HK-2 (cell line): ENCODE data around the gene EPHB2.

Experiments
- DNase-seq: peaks from one replicate; pipeline ENCODE4 v3.0.0-alpha.2; 2018; ENCODE audit not compliant: unreplicated experiment

EPHB2 gene

DNA sequence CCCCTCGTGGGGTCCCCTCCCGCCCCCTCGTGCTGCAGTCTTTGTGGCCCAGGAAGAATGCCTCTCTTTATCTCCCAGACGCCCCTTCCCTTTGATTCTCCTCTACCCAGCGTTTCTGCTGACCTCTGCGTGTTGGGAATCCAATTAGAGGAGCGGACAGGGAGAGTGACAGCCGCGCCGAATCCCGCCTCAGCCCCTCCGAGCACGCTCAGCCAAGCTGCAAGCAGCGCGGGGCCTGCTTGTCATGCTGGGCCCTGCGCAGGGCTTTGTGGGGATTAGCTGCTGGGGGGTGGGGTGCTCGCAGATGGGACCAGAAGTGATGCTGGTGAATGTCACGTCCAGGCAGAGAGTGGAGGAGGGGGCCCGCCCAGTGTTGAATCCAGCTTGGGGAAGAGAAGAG, 91.1 kb downstream of the EPHB2 start:
- DNase-seq = no peak

DNA sequence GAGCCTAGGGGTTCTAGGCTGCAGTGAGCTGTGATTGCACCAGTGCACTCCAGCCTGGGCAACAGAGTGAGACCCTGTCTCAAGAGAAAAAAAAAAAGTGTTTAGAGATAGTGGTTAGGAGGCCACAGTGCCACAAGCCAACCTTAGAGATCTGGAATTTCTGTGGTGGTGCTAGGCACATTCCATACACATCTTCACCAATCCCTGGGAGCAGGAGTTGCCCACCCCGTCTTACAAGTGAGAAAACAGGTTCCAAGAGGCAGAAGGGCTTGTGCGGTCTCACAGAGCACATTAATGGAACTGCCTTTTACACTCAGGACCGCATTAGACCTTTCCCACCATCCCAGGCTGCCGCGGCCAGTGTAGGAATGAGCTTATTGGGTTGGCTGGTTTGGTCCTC, 93.2 kb downstream of the EPHB2 start:
- no peak for DNase-seq

DNA sequence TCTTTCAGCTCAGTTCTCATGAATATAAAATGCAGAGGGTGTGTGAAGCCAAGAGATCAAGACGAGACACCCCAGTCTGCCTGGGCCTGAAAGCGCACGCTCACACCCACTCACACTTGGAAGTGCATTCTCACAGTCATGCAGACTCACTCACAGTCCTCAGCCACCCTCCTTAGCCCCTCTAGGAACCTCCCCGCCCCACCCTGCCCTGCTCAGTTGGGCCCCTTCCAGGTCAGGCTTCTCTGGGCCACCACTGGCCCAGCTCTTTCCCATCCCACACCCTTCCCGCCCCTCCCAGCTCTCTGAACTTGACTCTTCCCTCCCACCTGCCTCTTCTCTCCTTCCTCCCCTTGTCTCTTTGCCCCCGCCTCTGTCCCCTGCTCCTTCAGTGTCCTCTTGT, 93.8 kb downstream of the EPHB2 start:
- no peak for DNase-seq

DNA sequence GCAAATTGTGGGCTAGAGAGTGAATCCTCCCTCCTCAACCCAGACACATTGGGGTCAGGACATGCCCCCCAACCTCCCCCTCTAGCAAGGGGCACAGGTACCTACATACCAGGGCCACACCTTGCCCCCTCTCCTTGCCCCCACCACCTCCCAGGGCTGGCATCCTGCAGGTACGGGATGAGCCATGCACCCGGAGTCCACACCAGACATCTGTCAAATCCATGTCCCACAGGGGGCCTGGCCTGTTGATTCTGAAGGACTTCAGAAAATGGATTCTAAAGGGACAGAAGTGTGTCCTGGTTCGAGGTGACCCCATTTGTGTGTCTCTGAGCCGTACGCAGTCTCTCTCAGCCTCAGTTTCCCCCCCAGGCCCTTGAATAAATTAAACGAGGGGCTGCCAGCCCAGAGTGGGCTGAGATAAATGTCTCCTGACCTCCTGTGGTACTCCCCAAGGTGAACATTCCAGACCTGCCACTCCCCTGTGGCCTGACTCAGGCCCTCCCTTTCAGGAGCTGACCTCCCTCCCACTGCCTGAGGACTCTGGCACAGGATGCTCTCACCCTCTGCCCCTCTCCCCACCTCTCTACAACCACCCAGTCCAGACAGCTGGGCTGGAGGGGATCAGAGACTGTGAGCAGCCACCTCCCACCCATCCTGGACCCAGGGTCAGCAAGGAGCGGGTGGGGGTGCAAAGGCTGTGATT, 94.5 kb downstream of the EPHB2 start:
- DNase-seq = no peak

DNA sequence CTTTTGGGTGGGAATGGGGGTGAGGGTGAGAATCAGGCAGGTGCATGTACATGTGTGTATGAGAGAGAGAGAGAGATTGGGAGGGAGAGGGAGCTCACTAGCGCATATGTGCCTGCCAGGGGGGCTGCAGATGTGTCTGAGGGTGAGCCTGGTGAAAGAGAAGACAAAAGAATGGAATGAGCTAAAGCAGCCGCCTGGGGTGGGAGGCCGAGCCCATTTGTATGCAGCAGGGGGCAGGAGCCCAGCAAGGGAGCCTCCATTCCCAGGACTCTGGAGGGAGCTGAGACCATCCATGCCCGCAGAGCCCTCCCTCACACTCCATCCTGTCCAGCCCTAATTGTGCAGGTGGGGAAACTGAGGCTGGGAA, 95.0 kb downstream of the EPHB2 start:
- no peak for DNase-seq

DNA sequence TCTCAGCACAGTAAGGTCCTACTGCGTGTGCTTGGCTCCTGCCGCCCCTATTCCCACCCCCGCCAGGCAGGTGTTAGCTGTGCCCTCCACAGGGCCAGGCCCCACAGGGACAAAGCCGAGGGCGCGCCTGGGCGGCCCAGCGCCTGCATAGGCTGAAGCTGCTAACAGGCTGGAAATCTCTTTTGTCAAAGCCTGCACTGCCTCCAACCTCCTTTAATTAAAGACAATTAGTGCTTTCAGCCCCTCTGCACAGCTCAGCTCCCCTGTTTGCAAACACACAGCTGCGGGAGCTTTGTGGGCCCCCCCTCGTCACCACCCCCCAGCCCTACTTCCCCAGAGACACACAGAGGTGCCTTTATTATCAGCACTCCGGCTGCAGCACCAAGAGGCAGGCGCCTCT, 95.9 kb downstream of the EPHB2 start:
- no peak for DNase-seq

DNA sequence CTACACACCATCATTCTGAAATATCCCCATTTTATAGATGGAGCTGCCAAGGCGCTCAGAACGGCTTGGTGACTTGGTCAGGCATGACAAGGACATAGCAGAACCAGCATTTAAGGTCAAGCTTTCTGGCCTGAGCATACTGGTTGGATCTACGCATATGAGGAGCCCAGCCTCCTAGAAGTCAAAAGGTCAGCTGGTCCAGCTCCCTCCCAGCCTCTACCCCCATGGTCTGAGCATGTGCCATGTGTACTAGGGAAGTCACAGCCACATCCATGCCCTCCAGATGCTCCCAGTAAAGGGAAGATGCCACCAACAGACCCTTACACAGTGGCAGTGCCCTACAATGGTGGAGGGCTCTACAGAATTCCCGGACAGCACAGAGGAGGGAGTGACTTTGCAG, 96.7 kb downstream of the EPHB2 start:
- no peak for DNase-seq

DNA sequence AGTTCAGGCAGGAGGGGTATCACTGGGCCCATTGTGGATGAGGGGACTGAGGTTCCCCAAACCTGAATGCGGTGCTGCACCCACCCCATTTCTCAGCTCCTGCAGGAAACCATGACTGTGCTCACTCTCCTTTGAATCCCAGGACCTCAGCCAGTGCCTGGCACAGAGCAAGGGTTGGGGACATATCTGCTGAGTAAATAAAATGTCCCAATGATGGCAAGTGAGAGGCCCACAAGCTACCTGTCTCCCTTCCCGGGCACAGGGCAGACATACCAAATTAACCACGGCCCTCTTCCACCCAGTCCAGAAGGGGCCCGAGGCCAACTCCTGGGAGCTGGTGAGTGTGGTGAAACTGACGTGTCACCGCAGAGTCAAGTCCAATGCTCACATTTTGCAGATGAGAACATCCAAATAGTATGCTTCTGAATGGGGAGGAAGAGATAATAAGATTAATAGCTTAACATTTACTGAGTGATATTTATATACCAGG, 97.6 kb downstream of the EPHB2 start:
- no peak for DNase-seq

DNA sequence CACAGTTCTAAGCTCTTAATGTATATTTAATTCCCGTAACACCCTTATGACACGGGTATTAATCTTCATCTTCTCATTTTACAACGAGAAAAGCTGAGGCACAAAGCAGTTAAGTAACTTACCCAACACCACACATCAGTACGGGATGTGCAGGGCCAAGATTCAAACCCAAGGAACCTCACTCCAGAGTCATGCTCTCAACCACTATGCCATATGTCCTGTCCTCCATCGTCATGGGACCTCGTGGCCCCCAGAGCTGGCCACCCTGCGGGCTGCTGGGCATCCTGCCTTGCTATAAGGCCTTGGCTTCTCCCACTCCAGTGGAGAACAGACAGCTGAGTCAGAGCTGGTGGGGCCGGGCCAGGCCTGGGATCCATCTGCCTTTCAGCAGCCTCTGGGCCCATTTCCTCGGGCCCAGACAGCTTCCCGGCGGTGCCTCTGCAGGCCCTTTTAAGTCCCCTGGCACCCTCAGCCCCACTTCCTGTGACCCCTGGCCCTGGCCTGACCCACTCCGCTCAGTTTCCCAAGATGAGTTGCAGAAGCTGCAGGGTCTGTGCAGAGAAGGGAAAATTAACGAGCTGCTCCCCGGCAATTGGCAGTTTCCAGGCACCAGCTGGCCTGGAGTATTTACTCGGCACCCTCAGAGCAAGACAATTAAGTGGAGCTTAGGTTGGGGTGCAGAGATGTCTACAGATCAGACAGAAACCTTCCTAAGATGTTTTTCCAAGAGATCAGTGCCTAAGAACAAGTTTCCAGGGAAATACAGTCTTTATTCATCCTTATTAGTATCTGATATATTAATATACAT, 98.2 kb downstream of the EPHB2 start:
- no peak for DNase-seq

DNA sequence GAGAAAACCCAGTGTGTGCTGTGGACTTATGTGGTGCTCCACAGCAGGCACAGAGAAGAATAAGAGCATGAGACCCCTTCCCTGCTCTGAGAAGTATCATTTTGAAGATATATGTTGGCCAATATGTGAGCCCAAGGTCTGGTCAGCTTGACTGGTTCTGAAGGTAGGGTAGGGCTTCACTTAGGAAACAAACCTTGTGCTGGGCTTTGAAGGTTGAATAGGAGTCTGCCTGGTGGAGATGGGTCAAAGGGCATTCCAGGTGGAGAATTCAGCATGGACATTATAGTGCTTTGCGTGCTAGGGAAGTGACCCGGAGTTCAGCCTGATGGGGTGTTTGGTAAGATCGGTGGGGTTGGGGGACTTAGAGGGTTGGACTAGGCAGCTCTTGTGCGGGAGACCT, 99.1 kb downstream of the EPHB2 start:
- no peak for DNase-seq

DNA sequence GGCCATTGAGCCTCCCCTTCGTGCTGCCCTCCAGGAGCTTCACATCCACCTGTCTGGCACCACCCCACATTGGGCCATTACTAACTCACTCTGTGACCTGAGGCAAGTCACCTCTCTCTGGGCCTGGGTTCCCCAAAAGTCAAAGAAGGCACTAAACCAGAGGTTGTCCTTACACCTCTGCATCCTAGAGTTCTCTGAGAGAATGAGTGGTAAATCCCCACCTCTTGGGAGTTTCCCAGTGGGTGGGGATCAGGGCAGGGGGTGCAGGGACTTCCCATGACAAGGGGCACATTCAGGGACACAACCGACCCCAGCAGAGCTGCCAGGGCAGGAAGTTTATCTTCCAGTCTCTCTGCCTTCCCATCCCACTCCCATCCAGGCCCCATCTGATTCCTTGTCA, 99.7 kb downstream of the EPHB2 start:
- DNase-seq = no peak

DNA sequence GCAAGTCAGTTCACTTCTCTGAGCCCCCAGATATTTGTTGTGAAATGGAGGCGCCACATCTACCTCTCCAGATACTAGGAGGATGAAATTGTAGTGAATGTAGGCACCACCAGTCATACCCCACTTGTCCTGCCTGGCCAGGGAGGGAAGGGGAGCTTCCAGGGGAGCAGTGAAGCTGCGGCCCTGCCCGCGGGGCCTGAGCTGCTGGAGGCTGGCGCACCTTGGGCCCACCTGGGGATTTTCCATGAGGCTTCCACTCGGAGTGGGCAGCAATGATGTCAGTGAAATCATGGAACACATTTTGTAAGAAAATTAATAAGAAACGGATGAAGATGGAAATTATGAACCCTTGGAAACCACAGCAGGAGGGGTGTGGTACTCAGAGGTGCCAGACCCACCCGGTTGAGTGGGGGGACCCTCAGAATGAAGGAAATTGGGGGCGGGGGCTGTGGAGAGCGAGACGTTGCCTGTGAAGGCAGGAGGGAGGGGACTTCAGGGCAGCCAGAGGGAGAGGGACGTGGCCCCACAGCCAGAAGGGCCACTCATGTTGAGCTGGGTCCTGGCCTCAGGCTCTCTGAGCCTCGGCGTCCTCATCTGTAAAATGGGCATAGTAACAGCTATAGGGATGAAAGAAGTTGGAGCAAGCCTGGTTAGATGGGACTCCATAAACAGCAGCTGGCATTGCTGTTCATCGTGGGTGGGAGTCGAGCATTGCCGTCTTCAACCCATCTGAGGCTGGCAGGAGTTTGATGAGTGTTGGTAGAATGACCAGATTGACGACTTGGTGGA, 101.6 kb downstream of the EPHB2 start:
- no peak for DNase-seq

DNA sequence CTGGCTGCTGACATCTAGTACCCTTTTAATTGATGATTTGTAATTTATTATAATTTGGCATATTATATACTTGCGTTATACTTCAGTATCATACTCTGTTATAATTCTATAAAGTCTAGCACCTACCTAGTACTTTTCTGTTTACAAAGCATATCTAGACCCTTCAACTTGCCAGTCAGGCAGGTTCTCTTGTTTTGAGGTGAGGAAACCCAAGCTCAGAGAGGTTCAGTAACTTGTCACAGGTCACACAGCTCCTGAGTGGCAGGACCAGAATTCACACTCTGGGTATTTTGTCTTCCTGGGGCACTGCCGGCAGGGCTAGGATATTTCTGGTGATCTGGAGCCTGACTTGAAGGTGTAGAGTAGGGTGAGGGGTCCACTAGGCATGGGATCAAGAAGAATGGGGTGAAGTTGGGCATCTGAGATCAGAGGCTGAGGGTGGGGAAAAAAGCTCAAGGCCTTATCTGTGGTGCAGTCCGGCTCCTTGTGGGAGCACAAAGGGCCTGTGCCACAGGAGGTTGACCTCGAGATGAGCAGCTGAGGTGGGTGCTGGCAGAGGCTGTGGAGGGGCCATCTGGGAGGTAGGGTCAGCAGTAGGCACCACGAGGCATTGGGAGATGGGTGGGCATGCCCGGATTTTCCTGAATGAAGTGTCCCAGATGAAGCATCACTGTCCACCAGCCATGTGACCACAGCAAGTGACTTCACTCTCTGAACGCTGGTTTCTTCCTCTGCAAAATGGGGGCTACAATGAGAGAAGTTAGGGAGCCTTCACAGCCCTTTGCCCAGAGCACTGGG, 102.6 kb downstream of the EPHB2 start:
- DNase-seq = no peak

DNA sequence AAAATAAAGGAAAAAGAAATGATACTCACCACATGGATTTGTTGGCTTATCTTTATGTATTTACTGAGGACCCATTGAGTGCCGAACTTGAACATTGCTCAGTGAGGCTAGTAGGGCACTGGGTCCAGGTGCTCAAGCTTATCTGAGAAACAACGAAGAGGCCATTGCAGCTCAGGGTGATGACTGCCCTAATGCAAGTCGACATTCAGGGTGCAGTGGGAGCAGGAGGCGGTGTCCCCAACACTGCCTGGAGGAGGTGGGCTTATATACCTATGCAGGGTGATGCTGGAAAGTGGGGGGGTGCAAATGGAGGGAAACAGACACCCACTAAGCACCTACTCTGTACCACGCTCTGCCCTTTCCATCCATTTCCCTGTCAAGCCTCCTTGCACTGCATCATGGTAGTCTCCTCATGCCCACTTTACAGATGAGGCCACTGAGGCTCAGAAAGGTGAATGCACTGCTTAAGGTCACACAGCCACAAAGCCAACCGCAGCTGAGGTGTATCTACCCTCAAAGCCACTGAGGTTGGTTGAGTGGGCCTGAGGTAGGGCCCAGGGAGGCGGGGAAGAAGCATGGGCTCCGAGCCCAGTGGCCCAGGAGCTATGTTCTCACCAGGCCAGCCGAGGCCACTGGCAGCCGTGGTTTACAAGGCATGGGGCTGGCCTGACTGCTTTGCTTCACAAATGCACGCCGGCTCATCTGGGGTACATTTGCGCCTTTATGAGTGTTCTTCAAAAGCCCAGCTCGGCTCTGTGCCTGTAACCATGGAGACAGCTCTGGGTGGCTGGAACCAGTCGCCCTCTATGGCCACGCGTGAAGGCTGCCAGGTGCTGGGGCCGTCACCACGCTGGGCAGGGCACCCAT, 103.8 kb downstream of the EPHB2 start:
- no peak for DNase-seq

DNA sequence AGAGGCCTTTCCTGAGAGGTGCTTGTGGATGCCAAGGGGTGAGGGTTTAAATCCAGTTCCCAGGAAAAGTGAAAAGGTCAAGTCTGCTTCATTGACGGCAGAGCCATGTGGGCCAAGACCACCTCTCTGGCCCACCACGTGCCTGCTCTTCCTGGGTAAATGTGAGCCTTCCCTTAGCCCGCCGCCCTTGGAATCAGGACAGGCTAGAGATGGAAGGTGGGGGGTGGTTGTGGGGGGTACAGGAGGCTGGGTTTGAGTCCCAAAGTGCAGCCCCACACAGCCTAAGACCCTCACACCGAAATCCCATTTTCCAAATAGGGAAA, 104.4 kb downstream of the EPHB2 start:
- no peak for DNase-seq

DNA sequence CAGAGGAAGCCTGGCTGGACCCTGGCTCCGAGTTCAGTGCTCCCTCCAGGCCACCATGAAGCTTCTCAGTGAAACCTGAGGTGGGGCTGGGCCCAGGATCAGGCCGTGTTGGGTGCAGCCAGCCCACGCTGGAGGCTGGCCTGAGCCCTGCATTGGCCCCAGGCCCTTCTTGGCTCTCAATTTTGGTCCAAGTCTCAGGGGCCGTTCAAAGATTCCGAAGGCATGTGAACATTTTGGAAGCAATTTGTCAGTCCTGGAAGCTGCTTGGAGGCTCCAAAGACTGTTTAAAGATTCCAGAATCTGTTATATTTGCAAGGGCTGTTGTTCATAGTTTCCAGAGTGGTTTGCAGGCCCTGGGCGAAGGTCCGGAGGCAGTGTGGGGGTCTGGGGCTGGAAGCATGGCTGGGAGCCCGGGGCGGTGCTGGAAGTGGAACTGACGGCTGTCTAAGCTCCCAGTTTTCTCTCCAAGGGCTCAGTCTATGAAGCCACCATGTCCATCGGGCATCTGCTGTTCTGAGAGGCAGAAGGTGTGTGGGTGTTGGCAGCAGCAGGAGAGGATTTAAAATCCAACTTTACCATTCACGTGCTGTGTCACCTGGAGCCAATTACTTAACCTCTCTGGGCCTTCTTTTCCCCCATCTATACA, 104.9 kb downstream of the EPHB2 start:
- DNase-seq = no peak

DNA sequence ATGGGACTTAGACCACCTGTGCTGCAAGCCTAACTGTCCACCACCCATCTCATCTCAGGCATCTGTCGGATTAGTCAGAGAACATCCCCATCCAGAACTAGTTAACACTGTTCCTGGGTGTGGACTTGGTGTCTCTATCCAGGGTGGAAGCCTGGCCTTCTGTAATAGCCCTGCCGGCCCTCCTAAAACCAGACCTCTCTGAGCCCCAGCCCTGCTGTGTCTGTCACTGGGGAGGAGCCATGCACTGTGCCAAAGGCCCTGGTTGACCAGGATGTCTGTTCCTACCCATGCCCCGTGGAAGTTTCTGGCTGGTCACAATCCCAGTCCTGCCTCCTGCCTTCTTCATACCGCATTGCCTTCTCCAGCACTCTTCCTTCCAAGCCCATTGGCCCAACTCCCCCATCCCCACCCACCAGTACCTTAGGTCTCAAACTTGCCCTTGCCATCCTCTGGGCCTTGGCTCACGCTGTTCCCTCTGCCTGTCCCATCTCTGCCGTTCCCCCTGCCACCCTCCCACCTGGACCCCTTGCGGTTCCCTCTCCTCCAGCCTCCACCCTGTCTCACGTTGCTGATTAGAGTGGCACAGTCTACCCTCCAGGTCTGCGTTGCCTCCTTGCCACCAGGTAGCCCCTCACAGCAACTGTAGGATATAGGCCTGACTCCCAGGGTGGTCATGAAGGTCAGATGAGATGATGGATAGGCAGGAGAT, 105.6 kb downstream of the EPHB2 start:
- DNase-seq = no peak

DNA sequence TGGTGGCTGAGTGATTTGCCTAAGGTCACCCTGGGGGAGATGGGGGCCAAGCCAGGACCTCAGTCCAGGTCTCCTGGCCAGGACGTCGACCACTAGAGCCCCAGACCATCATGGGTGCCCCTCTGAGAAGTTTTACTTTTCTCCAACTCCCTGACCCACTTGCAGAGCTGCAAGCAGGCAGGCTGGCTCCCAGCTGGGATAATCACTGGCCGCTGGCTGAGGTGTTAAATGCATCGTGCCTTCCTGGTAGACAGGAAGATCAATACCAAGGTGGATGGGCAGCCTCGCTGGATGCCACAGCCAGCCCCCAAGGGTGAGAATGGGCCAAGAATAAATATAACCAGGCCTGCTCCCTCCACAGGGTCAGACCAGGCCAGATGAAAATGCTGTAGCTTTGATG, 106.2 kb downstream of the EPHB2 start:
- DNase-seq = no peak

DNA sequence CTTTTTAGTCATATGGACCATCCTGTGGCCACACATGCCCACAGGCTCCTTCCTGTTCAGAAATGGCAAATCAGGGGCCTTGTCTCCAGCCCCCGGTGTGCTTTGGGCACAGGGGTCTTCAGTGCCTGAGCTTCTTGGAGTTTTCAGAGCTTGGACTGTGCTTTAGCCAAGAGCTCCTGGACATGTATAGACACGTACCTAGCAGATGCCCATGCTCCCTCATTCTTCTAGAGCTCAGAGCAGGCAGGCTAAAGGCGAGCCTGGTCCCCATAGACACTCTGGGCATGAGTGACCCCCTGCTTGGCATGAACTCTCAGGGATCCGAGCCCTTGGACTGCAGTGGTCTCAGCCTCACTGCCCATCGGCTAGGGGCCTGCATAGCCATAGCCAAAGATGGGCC, 106.8 kb downstream of the EPHB2 start:
- DNase-seq = no peak
